ENCODE data around the gene KAZN.

DNA sequence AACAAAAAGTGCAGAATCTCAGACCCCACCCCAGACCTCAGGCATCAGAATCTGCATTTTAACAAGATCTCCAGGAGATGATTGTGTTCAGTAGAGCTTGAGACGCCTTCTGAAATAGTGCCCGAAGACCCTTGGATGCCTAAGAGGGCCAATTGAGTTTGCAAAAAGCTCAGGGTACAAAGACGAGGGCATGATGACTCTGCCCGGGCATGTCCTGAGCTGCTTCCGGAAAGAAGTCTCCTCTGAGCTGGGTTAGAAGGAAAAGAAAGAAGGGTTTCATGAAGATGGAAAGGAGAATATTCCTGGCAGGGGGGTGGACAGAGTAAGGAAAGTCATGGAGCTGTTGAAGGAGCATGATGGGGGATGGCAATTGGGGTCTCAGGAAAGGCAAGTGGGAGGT is 308.9 kb downstream of the KAZN start:
- no peak for TF ChIP-seq POLR2A (IDR thresholded peaks at IDR 0.05)
- no peak for TF ChIP-seq CTCF (IDR thresholded peaks at IDR 0.05)
